Measurements from ENCODE around the gene TEX19.

The TEX19 gene

DNA sequence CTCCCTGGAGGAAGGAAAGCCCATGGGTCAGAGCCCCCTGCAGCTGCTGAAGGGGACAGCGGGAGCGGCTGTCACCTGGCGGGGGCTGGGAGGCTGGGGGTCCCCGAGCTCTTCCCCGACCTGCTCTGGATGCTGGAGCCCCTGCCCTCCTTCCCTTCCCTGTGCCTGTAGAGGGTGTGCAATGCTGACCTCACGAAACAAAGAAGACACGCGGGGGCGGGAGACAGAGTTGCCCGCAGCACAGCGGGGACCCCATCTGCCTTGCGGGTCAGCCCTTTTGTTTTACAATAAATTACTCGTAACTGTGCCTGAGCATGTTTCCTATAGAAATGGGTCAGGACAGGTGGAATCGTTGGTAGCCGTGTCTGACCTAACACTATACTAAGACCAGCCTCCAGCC is 31.8 kb upstream of the TEX19 start:
- Histone ChIP-seq H2AK5ac (ENCODE audit: low read length) (no peak overlapping the region), H3K4ac (ENCODE audit: low read depth, low read length) (no peak overlapping the region), H3K4me1 (ENCODE audit: control insufficient read depth, low read depth, low read length) (no peaks in the 10 kb centered on the region), H3K23ac (ENCODE audit: low read length) (no peak overlapping the region), H4K5ac (ENCODE audit: low read length) (no peak overlapping the region), H3K27me3 (ENCODE audit: insufficient read depth, low read length, poor library complexity) (peaks cover 2% of the 10 kb centered on the region), H3K18ac (ENCODE audit: low read length) (no peak overlapping the region), H2BK5ac (ENCODE audit: low read length) (no peak overlapping the region), H2BK15ac (replicated peaks; ENCODE audit: low read depth) (no peak overlapping the region), H3K4me2 (ENCODE audit: low read length) (no peak overlapping the region), H3K79me2 (ENCODE audit: control insufficient read depth, insufficient read depth, low read length) (no peaks in the 10 kb centered on the region), H3K4me3 (ENCODE audit: low read length) (no peak overlapping the region), H4K8ac (ENCODE audit: low read depth, low read length) (no peak overlapping the region), H3K79me1 (ENCODE audit: low read length) (no peaks in the 10 kb centered on the region), H2BK120ac (ENCODE audit: low read depth, low read length) (no peak overlapping the region), H3K36me3 (ENCODE audit: control insufficient read depth, insufficient read depth, low read length) (no peaks in the 10 kb centered on the region), H3K56ac (ENCODE audit: low read length) (no peak overlapping the region), H3K27ac (ENCODE audit: low read depth, low read length) (no peak overlapping the region), H3K9ac (ENCODE audit: low read length) (no peak overlapping the region)
- no CpG with 5 or more reads among the region's 15 CpGs for WGBS (ENCODE audit: extremely low coverage, insufficient coverage, low lambda C conversion rate)
- DNase-seq, result no peak

DNA sequence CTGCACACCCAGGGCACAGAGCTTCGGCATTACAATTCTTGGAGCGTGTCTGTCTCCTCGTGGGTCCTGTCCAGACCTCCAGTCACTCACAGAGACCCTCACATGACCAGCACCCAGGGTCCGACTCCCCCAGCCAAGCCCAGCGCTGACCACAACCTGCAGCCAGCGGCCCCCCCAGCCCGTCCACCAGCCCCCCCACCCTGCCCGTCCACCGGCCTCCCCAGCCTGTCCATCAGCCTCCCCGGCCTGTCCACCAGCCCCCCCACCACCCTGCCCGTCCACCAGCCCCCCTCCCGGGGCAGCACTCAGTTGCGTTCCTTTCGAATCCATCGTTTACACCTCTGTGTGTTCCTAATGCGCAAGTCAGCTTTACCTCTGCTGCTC is 31.3 kb upstream of the TEX19 start:
- Histone ChIP-seq H2BK15ac (replicated peaks; ENCODE audit: low read depth) (no peak overlapping the region), H3K79me1 (ENCODE audit: low read length) (no peaks in the 10 kb centered on the region), H4K5ac (ENCODE audit: low read length) (no peak overlapping the region), H4K8ac (ENCODE audit: low read depth, low read length) (no peak overlapping the region), H3K27me3 (ENCODE audit: insufficient read depth, low read length, poor library complexity) (peaks cover 3% of the 10 kb centered on the region), H3K27ac (ENCODE audit: low read depth, low read length) (no peak overlapping the region), H3K36me3 (ENCODE audit: control insufficient read depth, insufficient read depth, low read length) (no peaks in the 10 kb centered on the region), H2BK5ac (ENCODE audit: low read length) (no peak overlapping the region), H3K23ac (ENCODE audit: low read length) (no peak overlapping the region), H3K18ac (ENCODE audit: low read length) (no peak overlapping the region), H3K9ac (ENCODE audit: low read length) (no peak overlapping the region), H3K4ac (ENCODE audit: low read depth, low read length) (no peak overlapping the region), H3K4me1 (ENCODE audit: control insufficient read depth, low read depth, low read length) (no peaks in the 10 kb centered on the region), H3K4me2 (ENCODE audit: low read length) (no peak overlapping the region), H3K56ac (ENCODE audit: low read length) (no peak overlapping the region), H3K4me3 (ENCODE audit: low read length) (no peak overlapping the region), H2BK120ac (ENCODE audit: low read depth, low read length) (no peak overlapping the region), H3K79me2 (ENCODE audit: control insufficient read depth, insufficient read depth, low read length) (no peaks in the 10 kb centered on the region), H2AK5ac (ENCODE audit: low read length) (no peak overlapping the region)
- DNase-seq, result no peak
- no CpG with 5 or more reads among the region's 16 CpGs for WGBS (ENCODE audit: extremely low coverage, insufficient coverage, low lambda C conversion rate)

DNA sequence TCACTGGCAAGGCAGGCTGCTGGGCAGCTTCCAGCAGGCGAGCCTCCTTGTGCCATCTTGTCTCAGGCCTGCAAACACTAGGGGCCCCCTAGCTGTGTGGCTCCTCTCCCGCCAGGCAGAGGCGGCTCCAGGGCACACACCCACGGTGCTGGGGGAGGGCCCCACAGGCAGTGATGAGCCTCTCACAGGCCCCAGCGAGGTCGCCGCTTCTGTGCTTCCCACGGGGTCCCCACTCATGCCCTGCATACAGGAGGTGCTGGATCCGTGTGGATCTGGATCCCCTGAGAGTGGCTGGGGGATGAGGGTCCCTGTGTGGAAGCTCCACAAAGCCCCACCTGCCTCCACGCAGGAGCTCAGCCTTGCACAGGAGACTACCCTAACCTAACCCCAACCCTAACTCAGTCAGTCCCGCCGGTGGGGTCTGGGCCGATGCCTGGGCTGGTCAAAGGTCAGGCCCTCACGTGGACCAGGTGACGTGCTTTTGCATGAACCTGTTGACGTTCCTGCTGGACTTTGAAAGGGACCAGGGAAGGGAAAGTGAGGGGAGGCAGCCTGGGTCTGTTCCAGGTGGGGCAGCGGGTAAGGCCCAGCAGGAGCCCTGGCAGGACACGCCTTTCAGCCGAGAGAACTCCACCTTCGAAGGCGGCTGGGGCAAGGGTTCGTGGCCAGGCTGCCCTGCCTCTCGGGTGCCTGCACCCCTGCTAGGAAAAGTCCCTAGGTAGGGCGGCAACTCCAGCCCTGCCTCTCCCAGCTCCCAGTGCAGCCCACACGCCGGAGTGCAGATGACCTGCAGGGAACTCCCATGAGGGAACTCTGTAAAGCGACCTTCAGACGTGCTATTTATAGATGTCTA is 30.7 kb upstream of the TEX19 start:
- Histone ChIP-seq H3K23ac (ENCODE audit: low read length) (no peak overlapping the region), H2AK5ac (ENCODE audit: low read length) (no peak overlapping the region), H3K4me2 (ENCODE audit: low read length) (no peak overlapping the region), H2BK5ac (ENCODE audit: low read length) (no peak overlapping the region), H2BK120ac (ENCODE audit: low read depth, low read length) (no peak overlapping the region), H3K36me3 (ENCODE audit: control insufficient read depth, insufficient read depth, low read length) (no peaks in the 10 kb centered on the region), H3K79me1 (ENCODE audit: low read length) (no peaks in the 10 kb centered on the region), H3K18ac (ENCODE audit: low read length) (no peak overlapping the region), H3K9ac (ENCODE audit: low read length) (no peak overlapping the region), H3K27ac (ENCODE audit: low read depth, low read length) (no peak overlapping the region), H2BK15ac (replicated peaks; ENCODE audit: low read depth) (no peak overlapping the region), H3K4me1 (ENCODE audit: control insufficient read depth, low read depth, low read length) (no peaks in the 10 kb centered on the region), H3K56ac (ENCODE audit: low read length) (no peak overlapping the region), H3K4ac (ENCODE audit: low read depth, low read length) (no peak overlapping the region), H3K79me2 (ENCODE audit: control insufficient read depth, insufficient read depth, low read length) (no peaks in the 10 kb centered on the region), H4K5ac (ENCODE audit: low read length) (no peak overlapping the region), H4K8ac (ENCODE audit: low read depth, low read length) (no peak overlapping the region), H3K27me3 (ENCODE audit: insufficient read depth, low read length, poor library complexity) (peaks cover 8% of the 10 kb centered on the region), H3K4me3 (ENCODE audit: low read length) (no peak overlapping the region)
- no CpG with 5 or more reads among the region's 28 CpGs for WGBS (ENCODE audit: extremely low coverage, insufficient coverage, low lambda C conversion rate)
- DNase-seq, result no peak

DNA sequence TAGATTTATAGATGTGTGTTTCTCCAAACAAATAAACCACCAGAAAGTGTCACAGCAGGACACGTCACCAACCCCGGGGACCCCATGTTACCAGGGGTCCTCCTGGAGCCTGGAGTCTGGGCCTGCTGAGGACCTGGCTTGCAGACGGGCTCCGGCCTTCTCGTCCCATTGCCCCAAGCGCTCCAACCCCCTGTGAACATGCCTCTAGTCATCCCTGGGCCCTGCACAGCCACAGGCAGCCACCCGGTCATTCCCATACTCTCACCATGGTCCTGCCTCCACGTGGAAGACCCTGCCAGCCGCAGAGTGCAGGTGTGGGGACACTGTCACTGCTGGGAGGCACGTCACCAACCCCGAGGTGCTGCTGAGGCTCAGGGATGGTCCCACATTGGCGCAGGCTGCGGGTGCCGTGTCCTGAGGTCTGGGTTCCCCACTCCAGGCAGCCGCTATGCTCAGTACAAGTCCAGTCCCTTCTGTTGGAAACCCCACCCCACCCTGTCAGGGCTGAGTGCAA is 30.0 kb upstream of the TEX19 start:
- H4K5ac ChIP-seq (ENCODE audit: low read length), result no peak overlapping the region
- no peaks in the 10 kb centered on the region for H3K79me1 ChIP-seq (ENCODE audit: low read length)
- DNase-seq, result no peak
- peaks cover 13% of the 10 kb centered on the region for H3K27me3 ChIP-seq (ENCODE audit: insufficient read depth, low read length, poor library complexity)
- H3K36me3 ChIP-seq (ENCODE audit: control insufficient read depth, insufficient read depth, low read length), result no peaks in the 10 kb centered on the region
- no peak overlapping the region for H3K18ac ChIP-seq (ENCODE audit: low read length)
- H3K9ac ChIP-seq (ENCODE audit: low read length), result no peak overlapping the region
- H3K4ac ChIP-seq (ENCODE audit: low read depth, low read length), result no peak overlapping the region
- no peak overlapping the region for H2BK15ac ChIP-seq (replicated peaks; ENCODE audit: low read depth)
- no peak overlapping the region for H3K4me2 ChIP-seq (ENCODE audit: low read length)
- no peak overlapping the region for H3K4me3 ChIP-seq (ENCODE audit: low read length)
- no peak overlapping the region for H3K56ac ChIP-seq (ENCODE audit: low read length)
- H4K8ac ChIP-seq (ENCODE audit: low read depth, low read length), result no peak overlapping the region
- H2BK5ac ChIP-seq (ENCODE audit: low read length), result no peak overlapping the region
- H3K23ac ChIP-seq (ENCODE audit: low read length), result no peak overlapping the region
- H3K27ac ChIP-seq (ENCODE audit: low read depth, low read length), result no peak overlapping the region
- H3K79me2 ChIP-seq (ENCODE audit: control insufficient read depth, insufficient read depth, low read length), result no peaks in the 10 kb centered on the region
- no peaks in the 10 kb centered on the region for H3K4me1 ChIP-seq (ENCODE audit: control insufficient read depth, low read depth, low read length)
- H2BK120ac ChIP-seq (ENCODE audit: low read depth, low read length), result no peak overlapping the region
- no peak overlapping the region for H2AK5ac ChIP-seq (ENCODE audit: low read length)
- no CpG with 5 or more reads among the region's 15 CpGs for WGBS (ENCODE audit: extremely low coverage, insufficient coverage, low lambda C conversion rate)

DNA sequence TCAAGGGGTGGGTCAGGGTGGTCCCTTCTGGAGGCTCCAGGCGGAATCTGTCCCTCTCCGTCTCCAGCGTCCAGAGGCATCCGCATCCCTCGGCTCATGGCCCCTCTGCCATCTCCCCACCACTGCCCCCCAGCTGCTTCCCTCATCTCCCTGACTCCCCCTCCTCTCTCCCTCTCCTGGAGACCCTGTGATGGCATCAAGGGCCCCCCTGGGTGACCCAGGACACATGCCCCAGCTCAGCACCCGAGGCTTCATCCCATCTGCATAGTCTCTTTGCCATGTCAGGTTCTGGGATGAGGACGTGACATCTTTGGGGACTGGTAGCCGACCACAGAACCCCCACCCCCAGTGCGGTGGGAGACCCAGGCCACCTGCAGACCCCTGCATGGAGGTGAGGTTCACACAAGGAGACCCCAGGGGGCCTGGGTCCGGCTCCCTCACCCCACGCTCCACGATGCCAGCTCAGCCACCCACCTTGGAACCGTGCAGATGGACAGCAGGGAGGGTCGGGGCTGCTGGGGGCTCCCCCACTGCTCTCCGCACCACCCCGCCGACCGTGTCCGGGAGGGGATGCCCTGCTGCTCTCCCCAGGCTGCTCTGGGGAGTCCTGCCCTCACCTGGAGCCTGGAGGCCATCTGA is 29.2 kb upstream of the TEX19 start:
- no peak overlapping the region for H3K27ac ChIP-seq (ENCODE audit: low read depth, low read length)
- H2BK15ac ChIP-seq (replicated peaks; ENCODE audit: low read depth), result no peak overlapping the region
- H3K18ac ChIP-seq (ENCODE audit: low read length), result no peak overlapping the region
- no peak overlapping the region for H2AK5ac ChIP-seq (ENCODE audit: low read length)
- H3K4ac ChIP-seq (ENCODE audit: low read depth, low read length), result no peak overlapping the region
- peaks cover 20% of the 10 kb centered on the region for H3K27me3 ChIP-seq (ENCODE audit: insufficient read depth, low read length, poor library complexity)
- no peak overlapping the region for H2BK120ac ChIP-seq (ENCODE audit: low read depth, low read length)
- H3K9ac ChIP-seq (ENCODE audit: low read length), result no peak overlapping the region
- H3K36me3 ChIP-seq (ENCODE audit: control insufficient read depth, insufficient read depth, low read length), result no peaks in the 10 kb centered on the region
- H3K56ac ChIP-seq (ENCODE audit: low read length), result no peak overlapping the region
- DNase-seq, result no peak
- WGBS (ENCODE audit: extremely low coverage, insufficient coverage, low lambda C conversion rate), result no CpG with 5 or more reads among the region's 19 CpGs
- H4K8ac ChIP-seq (ENCODE audit: low read depth, low read length), result no peak overlapping the region
- no peak overlapping the region for H2BK5ac ChIP-seq (ENCODE audit: low read length)
- no peak overlapping the region for H3K4me2 ChIP-seq (ENCODE audit: low read length)
- H3K79me1 ChIP-seq (ENCODE audit: low read length), result no peaks in the 10 kb centered on the region
- H3K79me2 ChIP-seq (ENCODE audit: control insufficient read depth, insufficient read depth, low read length), result no peaks in the 10 kb centered on the region
- no peak overlapping the region for H3K23ac ChIP-seq (ENCODE audit: low read length)
- H4K5ac ChIP-seq (ENCODE audit: low read length), result no peak overlapping the region
- no peak overlapping the region for H3K4me3 ChIP-seq (ENCODE audit: low read length)
- no peaks in the 10 kb centered on the region for H3K4me1 ChIP-seq (ENCODE audit: control insufficient read depth, low read depth, low read length)

Data from mesendoderm (in vitro differentiated cells).